K562 (cell line): Measurements from ENCODE around the gene ACRBP.

Experiments used
- BMI1 ChIP-seq: fragments of 150-350 bp; IDR thresholded peaks from 2 replicates; pipeline ENCODE4 v1.6.1; 2014; ENCODE audit warnings: low read length
- BRF1 ChIP-seq: IDR thresholded peaks from 3 replicates; pipeline ENCODE4 v1.6.1; 2011; ENCODE audit warnings: borderline replicate concordance, mild to moderate bottlenecking; ENCODE audit not compliant: insufficient read length; ENCODE audit errors: extremely low read depth
- CTCF ChIP-seq, 3 experiments: IDR thresholded peaks in 2 of 3; conservative IDR thresholded peaks in 1 of 3; 2 replicates each; pipeline ENCODE4 v1.5.1; 2011 to 2012; ENCODE audit warnings: low read length in 3 of 3, mild to moderate bottlenecking in 3 of 3, control low read depth in 2 of 3, improper control_type of control experiment in 1 of 3, inconsistent platforms in 1 of 3, low read depth in 1 of 3, mixed read lengths in 1 of 3, moderate library complexity in 1 of 3; ENCODE audit not compliant: insufficient read depth in 2 of 3
- E4F1 ChIP-seq: fragments of 250-450 bp; sonication (Bioruptor Pico); IDR thresholded peaks from 2 replicates; pipeline ENCODE4 v1.5.0; 2021; ENCODE audit warnings: mild to moderate bottlenecking, borderline replicate concordance
- FOXA1 ChIP-seq: fragments of 450-650 bp; IDR thresholded peaks from 2 replicates; pipeline ENCODE4 v1.6.1; 2016; ENCODE audit warnings: mild to moderate bottlenecking, borderline replicate concordance
- LARP7 ChIP-seq: fragments of 450-650 bp; IDR thresholded peaks from 2 replicates; pipeline ENCODE4 v1.6.1; 2016
- MED1 ChIP-seq: sonication (generic); formaldehyde crosslinking; IDR thresholded peaks from 2 replicates; pipeline ENCODE4 v1.8.1; 2023; ENCODE audit warnings: missing genetic modification reagents, borderline replicate concordance
- POLR2A ChIP-seq: fragments of 450-650 bp; conservative IDR thresholded peaks from 2 replicates; pipeline ENCODE4 v1.6.1; 2016
- SMC3 ChIP-seq: conservative IDR thresholded peaks from 2 replicates; pipeline ENCODE4 v1.6.1; 2011; ENCODE audit warnings: low read depth, low read length, improper control_type of control experiment; ENCODE audit not compliant: insufficient read depth
- SRF ChIP-seq, 2 experiments: fragments of 250-450, 450-650 bp in 1 of 2; sonication (Bioruptor Pico) in 1 of 2; sonication (generic) in 1 of 2; formaldehyde crosslinking; IDR thresholded peaks; 2 replicates each; pipeline versions ENCODE4 v1.5.0 to v1.5.1; 2020 to 2022; ENCODE audit warnings: mild to moderate bottlenecking in 1 of 2, missing genetic modification reagents in 1 of 2
- TCF7L2 ChIP-seq: fragments of 150-350 bp; IDR thresholded peaks from 2 replicates; pipeline ENCODE4 v1.6.1; 2016; ENCODE audit warnings: low read depth, mild to moderate bottlenecking, low read length, moderate library complexity
- ZBTB26 ChIP-seq: fragments of 450-650 bp; formaldehyde crosslinking; IDR thresholded peaks from 2 replicates; pipeline ENCODE4 v1.4.0; 2022; ENCODE audit warnings: missing genetic modification characterization
- ZFX ChIP-seq: sonication (generic); formaldehyde crosslinking; IDR thresholded peaks from 2 replicates; pipeline ENCODE4 v1.8.0; 2022; ENCODE audit warnings: mild to moderate bottlenecking, missing genetic modification reagents, moderate library complexity

- TF ChIP-seq CTCF (IDR thresholded peaks at IDR 0.05 in 2 of 3, conservative IDR thresholded peaks at IDR 0.05 in 1 of 3; ENCODE audit: insufficient read depth in 2 of 3, low read depth in 1 of 3, low read length in 3 of 3) = no peak
- TF ChIP-seq TCF7L2 = no peak
- TF ChIP-seq MED1 (CRISPR knock-in tag) = no peak
- no peak for TF ChIP-seq SMC3
- no peak for TF ChIP-seq FOXA1
- no peak; the same call in 1 of the 2 replicates for TF ChIP-seq POLR2A
- TF ChIP-seq BRF1 = no peak
- TF ChIP-seq BMI1 = no peak
- no peak for TF ChIP-seq LARP7
- TF ChIP-seq ZFX (CRISPR knock-in tag) = peak; percentile 54
- TF ChIP-seq SRF (CRISPR knock-in tag; IDR thresholded peaks at IDR 0.05) = 0 out of 4 replicates have a peak, but pooled peaks of 1 of the 2 experiments have one; percentile 36
- no peak for TF ChIP-seq E4F1 (CRISPR knock-in tag)
- TF ChIP-seq ZBTB26 = no peak
These were observed 8.0 kb downstream of the ACRBP start for GRCh38 chr12:6639151-6639801.
